Measurements from ENCODE around the gene ECSIT.

Gene ECSIT

GRCh38 chr19:11534948-11535347 lies 6.0 kb upstream of the ECSIT start:
- no peak for DNase-seq (ENCODE audit: low spot score)
- peak overlapping the region; percentile 94 to 97 for H3K27ac ChIP-seq
- no peak for TF ChIP-seq CTCF (IDR thresholded peaks at IDR 0.05)
- H3K4me3 ChIP-seq, result no peak overlapping the region

- peak overlapping the region; percentile 94 to 97 for H3K27ac ChIP-seq
- DNase-seq (ENCODE audit: low spot score), result no peak
- TF ChIP-seq CTCF (IDR thresholded peaks at IDR 0.05), result no peak
- no peak overlapping the region for H3K4me3 ChIP-seq
Observed at GRCh38 chr19:11534538-11534937, 5.6 kb upstream of the ECSIT start.

GRCh38 chr19:11530432-11530831 lies 1.5 kb upstream of the ECSIT start:
- peak; percentile 78 for DNase-seq (ENCODE audit: low spot score)
- Histone ChIP-seq H3K4me3 (no peak overlapping the region), H3K27ac (peak overlapping the region in 1 of 2 donors; percentile 96)
- no peak for TF ChIP-seq CTCF (IDR thresholded peaks at IDR 0.05)

GRCh38 chr19:11519138-11519537 lies 9.8 kb downstream of the ECSIT start:
- TF ChIP-seq CTCF (IDR thresholded peaks at IDR 0.05), result no peak
- no peak overlapping the region for H3K4me3 ChIP-seq
- no peak for DNase-seq (ENCODE audit: low spot score)

GRCh38 chr19:11513946-11514345 lies 15.0 kb downstream of the ECSIT start:
- DNase-seq (ENCODE audit: low spot score), result no peak
- TF ChIP-seq CTCF (IDR thresholded peaks at IDR 0.05), result no peak
- Histone ChIP-seq H3K27ac (no peak overlapping the region), H3K4me3 (no peak overlapping the region)

More at GRCh38 chr19:11519138-11519537, 9.8 kb downstream of the ECSIT start:
- no peak overlapping the region for H3K27ac ChIP-seq

GRCh38 chr19:11510444-11510843 lies 18.5 kb downstream of the ECSIT start:
- TF ChIP-seq CTCF (IDR thresholded peaks at IDR 0.05), result no peak
- no peak overlapping the region for H3K4me3 ChIP-seq
- H3K27ac ChIP-seq, result no peak overlapping the region
- no peak for DNase-seq (ENCODE audit: low spot score)

GRCh38 chr19:11507370-11508078 lies 21.4 kb downstream of the ECSIT start:
- no peak for DNase-seq (ENCODE audit: low spot score)
- Histone ChIP-seq H3K4me3 (no peak overlapping the region), H3K27ac (no peak overlapping the region)
- TF ChIP-seq CTCF (IDR thresholded peaks at IDR 0.05), result no peak

Measured in coronary artery (tissue), 2 donors.